SU-DHL-6 (cell line): ENCODE results near the gene VSIG8.

ENCODE experiments used
- EZH2phosphoT487 ChIP-seq: fragments of 200-600 bp; sonication (generic), shearing (Covaris generic); conservative IDR thresholded peaks from 2 replicates; pipeline ENCODE4 v1.6.1; 2018; ENCODE audit warnings: mild to moderate bottlenecking, antibody characterized with exemption, low read length, moderate library complexity, mixed read lengths
- TF ChIP-seq, protein P1 (sequence below): fragments of 200-600 bp; sonication (generic); IDR thresholded peaks from one replicate; pipeline ENCODE4 v1.5.1; 2017; ENCODE audit warnings: antibody characterized with exemption, mild to moderate bottlenecking, low read length, moderate library complexity; ENCODE audit not compliant: insufficient read depth, poor library complexity, severe bottlenecking

DNA sequence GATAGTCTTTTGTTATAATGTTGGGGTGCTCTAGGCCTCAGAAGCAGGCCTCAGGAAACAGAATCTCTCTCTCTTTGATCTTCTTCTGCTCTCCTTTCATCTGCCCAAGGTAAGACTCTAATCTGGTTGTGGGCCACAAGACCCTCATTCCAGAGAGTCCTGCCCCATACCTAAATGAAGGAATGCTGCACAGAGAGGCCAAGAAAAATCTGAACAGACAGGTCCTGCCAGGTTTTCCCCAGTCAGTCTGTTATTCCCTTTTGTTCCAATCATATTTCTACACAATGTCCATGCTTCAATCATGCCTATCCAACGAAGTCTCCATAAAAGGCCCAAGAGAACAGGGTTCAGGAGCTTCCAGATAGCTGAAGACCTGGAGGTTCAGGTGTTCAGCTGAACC lies 44.5 kb upstream of the VSIG8 start:
- TF ChIP-seq, protein P1, sequence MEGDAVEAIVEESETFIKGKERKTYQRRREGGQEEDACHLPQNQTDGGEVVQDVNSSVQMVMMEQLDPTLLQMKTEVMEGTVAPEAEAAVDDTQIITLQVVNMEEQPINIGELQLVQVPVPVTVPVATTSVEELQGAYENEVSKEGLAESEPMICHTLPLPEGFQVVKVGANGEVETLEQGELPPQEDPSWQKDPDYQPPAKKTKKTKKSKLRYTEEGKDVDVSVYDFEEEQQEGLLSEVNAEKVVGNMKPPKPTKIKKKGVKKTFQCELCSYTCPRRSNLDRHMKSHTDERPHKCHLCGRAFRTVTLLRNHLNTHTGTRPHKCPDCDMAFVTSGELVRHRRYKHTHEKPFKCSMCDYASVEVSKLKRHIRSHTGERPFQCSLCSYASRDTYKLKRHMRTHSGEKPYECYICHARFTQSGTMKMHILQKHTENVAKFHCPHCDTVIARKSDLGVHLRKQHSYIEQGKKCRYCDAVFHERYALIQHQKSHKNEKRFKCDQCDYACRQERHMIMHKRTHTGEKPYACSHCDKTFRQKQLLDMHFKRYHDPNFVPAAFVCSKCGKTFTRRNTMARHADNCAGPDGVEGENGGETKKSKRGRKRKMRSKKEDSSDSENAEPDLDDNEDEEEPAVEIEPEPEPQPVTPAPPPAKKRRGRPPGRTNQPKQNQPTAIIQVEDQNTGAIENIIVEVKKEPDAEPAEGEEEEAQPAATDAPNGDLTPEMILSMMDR, result no peak
- TF ChIP-seq EZH2phosphoT487, result no peak
